ENCODE results near the gene SLC66A1.

The SLC66A1 gene

DNA sequence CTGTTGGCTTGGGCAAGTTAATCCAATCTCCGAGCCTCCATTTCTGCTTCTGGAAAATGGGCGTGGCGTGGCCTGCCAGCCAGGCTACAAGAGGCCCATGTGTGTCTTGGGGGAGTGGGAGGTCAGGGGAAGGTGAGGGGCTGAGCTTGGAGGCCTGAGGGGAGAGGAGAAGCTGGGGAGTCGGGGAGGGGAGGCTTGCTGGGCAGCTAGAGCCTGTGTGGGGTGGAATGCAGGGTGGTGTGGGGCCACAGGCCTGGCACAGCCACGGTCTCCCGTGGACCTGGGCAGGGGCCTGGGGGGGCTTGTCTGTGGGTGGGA is 14.6 kb downstream of the SLC66A1 start:
- no peak overlapping the region for H3K4me3 ChIP-seq (replicated peaks; ENCODE audit: insufficient read depth, low read length)
- H3K27me3 ChIP-seq (ENCODE audit: insufficient read depth, poor library complexity, severe bottlenecking): no peaks in the 10 kb centered on the region
- no peak for DNase-seq (ENCODE audit: low read depth in 1 of 2, low spot score in 1 of 2)
- TF ChIP-seq POLR2AphosphoS5 (IDR thresholded peaks at IDR 0.05; ENCODE audit: low read depth): no peak
- TF ChIP-seq, protein P1, sequence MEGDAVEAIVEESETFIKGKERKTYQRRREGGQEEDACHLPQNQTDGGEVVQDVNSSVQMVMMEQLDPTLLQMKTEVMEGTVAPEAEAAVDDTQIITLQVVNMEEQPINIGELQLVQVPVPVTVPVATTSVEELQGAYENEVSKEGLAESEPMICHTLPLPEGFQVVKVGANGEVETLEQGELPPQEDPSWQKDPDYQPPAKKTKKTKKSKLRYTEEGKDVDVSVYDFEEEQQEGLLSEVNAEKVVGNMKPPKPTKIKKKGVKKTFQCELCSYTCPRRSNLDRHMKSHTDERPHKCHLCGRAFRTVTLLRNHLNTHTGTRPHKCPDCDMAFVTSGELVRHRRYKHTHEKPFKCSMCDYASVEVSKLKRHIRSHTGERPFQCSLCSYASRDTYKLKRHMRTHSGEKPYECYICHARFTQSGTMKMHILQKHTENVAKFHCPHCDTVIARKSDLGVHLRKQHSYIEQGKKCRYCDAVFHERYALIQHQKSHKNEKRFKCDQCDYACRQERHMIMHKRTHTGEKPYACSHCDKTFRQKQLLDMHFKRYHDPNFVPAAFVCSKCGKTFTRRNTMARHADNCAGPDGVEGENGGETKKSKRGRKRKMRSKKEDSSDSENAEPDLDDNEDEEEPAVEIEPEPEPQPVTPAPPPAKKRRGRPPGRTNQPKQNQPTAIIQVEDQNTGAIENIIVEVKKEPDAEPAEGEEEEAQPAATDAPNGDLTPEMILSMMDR (IDR thresholded peaks at IDR 0.05; ENCODE audit: insufficient read depth, low read length): no peak
- no peak for TF ChIP-seq GABPA (IDR thresholded peaks at IDR 0.05; ENCODE audit: low read depth)
- TF ChIP-seq, protein P2, sequence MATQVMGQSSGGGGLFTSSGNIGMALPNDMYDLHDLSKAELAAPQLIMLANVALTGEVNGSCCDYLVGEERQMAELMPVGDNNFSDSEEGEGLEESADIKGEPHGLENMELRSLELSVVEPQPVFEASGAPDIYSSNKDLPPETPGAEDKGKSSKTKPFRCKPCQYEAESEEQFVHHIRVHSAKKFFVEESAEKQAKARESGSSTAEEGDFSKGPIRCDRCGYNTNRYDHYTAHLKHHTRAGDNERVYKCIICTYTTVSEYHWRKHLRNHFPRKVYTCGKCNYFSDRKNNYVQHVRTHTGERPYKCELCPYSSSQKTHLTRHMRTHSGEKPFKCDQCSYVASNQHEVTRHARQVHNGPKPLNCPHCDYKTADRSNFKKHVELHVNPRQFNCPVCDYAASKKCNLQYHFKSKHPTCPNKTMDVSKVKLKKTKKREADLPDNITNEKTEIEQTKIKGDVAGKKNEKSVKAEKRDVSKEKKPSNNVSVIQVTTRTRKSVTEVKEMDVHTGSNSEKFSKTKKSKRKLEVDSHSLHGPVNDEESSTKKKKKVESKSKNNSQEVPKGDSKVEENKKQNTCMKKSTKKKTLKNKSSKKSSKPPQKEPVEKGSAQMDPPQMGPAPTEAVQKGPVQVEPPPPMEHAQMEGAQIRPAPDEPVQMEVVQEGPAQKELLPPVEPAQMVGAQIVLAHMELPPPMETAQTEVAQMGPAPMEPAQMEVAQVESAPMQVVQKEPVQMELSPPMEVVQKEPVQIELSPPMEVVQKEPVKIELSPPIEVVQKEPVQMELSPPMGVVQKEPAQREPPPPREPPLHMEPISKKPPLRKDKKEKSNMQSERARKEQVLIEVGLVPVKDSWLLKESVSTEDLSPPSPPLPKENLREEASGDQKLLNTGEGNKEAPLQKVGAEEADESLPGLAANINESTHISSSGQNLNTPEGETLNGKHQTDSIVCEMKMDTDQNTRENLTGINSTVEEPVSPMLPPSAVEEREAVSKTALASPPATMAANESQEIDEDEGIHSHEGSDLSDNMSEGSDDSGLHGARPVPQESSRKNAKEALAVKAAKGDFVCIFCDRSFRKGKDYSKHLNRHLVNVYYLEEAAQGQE (IDR thresholded peaks at IDR 0.05; ENCODE audit: insufficient replicate concordance, low read depth): no peak
- no peak for TF ChIP-seq SPI1 (IDR thresholded peaks at IDR 0.05; ENCODE audit: borderline replicate concordance, low read depth)
- no peak overlapping the region for H3K27ac ChIP-seq (replicated peaks)

DNA sequence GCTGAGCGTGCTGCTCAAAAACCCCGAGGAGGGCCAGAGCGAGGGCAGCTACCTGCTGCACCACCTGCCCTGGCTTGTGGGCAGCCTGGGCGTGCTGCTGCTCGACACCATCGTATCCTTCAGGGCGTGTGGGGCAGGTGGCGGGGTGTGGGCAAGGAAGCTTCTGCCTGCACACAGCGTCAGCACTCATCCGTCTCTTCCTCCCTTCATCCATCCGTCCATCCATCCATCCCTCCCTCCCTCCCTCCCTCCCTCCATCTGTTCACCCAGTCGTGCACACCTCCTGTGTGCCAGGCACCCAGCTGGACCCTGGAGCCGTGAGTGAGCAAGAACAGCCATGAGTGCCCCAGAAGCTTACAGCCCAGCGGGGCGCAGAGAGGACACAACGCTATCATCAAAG is 15.2 kb downstream of the SLC66A1 start:
- no peak overlapping the region for H3K4me3 ChIP-seq (replicated peaks; ENCODE audit: insufficient read depth, low read length)
- no peaks in the 10 kb centered on the region for H3K27me3 ChIP-seq (ENCODE audit: insufficient read depth, poor library complexity, severe bottlenecking)
- no peak for DNase-seq (ENCODE audit: low read depth in 1 of 2, low spot score in 1 of 2)
- TF ChIP-seq POLR2AphosphoS5 (IDR thresholded peaks at IDR 0.05; ENCODE audit: low read depth) (no peak), SPI1 (IDR thresholded peaks at IDR 0.05; ENCODE audit: borderline replicate concordance, low read depth) (no peak), GABPA (IDR thresholded peaks at IDR 0.05; ENCODE audit: low read depth) (no peak)
- TF ChIP-seq, protein P2 (IDR thresholded peaks at IDR 0.05; ENCODE audit: insufficient replicate concordance, low read depth): no peak
- TF ChIP-seq, protein P1 (IDR thresholded peaks at IDR 0.05; ENCODE audit: insufficient read depth, low read length): no peak
- H3K27ac ChIP-seq (replicated peaks): no peak overlapping the region

DNA sequence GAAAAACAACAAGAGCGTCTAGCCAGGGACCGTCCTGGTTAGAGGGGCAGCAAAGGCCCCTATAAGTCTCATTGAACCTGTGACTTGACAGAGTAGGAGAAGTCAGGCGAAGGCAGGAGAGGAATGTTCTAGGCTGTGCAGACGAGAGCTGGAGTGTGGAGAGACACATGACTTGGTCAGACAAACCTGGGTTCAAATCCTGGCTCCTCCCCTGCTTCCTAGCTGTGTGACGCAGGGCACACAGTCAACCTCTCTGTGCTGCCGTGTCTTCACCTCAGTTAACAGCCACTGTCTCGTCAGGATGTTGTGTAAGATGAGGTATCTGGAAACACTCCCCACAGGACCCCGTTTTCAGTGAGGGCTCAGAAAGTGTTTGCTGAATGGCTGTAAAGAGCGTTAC is 15.6 kb downstream of the SLC66A1 start:
- no peak for DNase-seq (ENCODE audit: low read depth in 1 of 2, low spot score in 1 of 2)
- H3K27ac ChIP-seq (replicated peaks): no peak overlapping the region
- H3K4me3 ChIP-seq (replicated peaks; ENCODE audit: insufficient read depth, low read length): no peak overlapping the region
- H3K27me3 ChIP-seq (ENCODE audit: insufficient read depth, poor library complexity, severe bottlenecking): no peaks in the 10 kb centered on the region
- TF ChIP-seq, protein P2 (IDR thresholded peaks at IDR 0.05; ENCODE audit: insufficient replicate concordance, low read depth): no peak
- TF ChIP-seq, protein P1 (IDR thresholded peaks at IDR 0.05; ENCODE audit: insufficient read depth, low read length): no peak
- no peak for TF ChIP-seq SPI1 (IDR thresholded peaks at IDR 0.05; ENCODE audit: borderline replicate concordance, low read depth)
- TF ChIP-seq POLR2AphosphoS5 (IDR thresholded peaks at IDR 0.05; ENCODE audit: low read depth): no peak
- TF ChIP-seq GABPA (IDR thresholded peaks at IDR 0.05; ENCODE audit: low read depth): no peak

Measured in HL-60 (cell line).